ENCODE measurements around the gene DUS4L.

DNA sequence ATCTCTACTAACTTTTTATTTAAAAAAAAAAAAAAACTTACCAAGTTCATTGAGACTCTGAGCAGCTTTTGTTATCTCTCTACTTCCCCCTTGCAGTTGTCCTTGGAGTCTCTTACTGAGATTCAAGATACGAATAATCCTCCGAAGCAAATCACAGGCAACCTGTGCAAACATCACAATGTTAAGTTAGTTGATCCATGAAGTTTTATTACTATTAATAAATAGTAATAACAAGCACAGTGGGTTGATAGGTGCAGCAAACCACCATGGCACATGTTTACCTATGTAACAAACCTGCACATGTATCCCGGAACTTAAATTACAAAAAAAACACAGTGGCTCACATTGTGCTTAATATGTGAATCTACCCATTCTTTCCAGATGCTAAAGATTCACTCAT lies 36.6 kb upstream of the DUS4L start:
- no peak for TF ChIP-seq ZNF384 (IDR thresholded peaks at IDR 0.05)
- no peak for TF ChIP-seq FOXM1 (IDR thresholded peaks at IDR 0.05; ENCODE audit: borderline replicate concordance)
- no peak for TF ChIP-seq SP1 (IDR thresholded peaks at IDR 0.05)
- TF ChIP-seq FOXA1 (IDR thresholded peaks at IDR 0.05): no peak
- TF ChIP-seq ELF4 (IDR thresholded peaks at IDR 0.05): no peak
- TF ChIP-seq ARNT (IDR thresholded peaks at IDR 0.05): no peak
- TF ChIP-seq BHLHE40 (IDR thresholded peaks at IDR 0.05; ENCODE audit: borderline replicate concordance): no peak
- TF ChIP-seq SUZ12 (IDR thresholded peaks at IDR 0.05): no peak
- TF ChIP-seq FOXK2 (IDR thresholded peaks at IDR 0.05): no peak
